ENCODE data around the gene RYR3.

RYR3 gene

GRCh38 chr15:33451385-33451784 lies 140.6 kb downstream of the RYR3 start:
- DNase-seq (ENCODE audit: low spot score): no peak

- DNase-seq (ENCODE audit: low spot score): no peak
Observed at GRCh38 chr15:33453761-33454160, 143.0 kb downstream of the RYR3 start.

- no peak for DNase-seq (ENCODE audit: low spot score)
Observed at GRCh38 chr15:33454346-33454745, 143.6 kb downstream of the RYR3 start.

DNA sequence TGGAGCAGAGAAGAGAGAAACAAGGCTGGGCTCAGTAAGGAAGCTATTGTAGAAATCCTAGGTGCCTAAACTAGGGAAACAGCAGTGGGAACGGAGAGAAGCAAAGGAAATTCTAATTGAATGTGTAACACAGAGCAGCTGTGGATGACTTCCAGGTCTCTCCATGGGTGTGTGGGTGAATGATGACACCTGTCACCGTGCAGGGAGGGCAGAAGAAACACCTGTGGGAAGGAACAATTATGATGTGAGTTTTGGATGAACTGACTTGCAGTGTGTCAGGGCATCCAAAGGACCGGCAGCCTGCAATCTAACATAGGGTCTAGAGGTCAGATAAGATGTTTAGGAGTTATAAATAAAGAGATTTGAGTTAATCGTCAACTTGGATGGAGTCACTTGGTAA lies 144.2 kb downstream of the RYR3 start:
- DNase-seq (ENCODE audit: low spot score): no peak

DNA sequence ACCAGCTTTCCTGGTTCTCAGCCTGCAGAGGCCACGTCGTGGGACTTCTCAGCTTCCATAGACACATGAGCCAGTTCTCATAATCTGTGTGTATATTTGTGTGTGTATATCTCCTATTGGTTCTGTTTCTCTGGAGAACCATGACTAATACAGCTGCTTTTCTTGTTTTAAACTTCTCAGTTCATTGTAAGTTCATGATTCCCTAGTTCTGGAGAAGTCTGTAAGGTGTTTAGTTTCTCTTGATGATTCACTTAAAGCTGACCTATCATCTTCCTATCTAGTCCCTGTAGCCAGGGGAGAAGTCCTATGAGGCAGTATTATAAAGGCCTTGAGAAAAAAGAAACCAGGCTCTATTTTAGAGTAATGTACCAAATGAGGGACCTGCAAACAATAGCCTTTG lies 147.7 kb downstream of the RYR3 start:
- no peak for DNase-seq (ENCODE audit: low spot score)

GRCh38 chr15:33460166-33460805 lies 149.5 kb downstream of the RYR3 start:
- DNase-seq (ENCODE audit: low spot score): no peak

- no peak for DNase-seq (ENCODE audit: low spot score)
Observed at GRCh38 chr15:33461671-33462070, 150.9 kb downstream of the RYR3 start.

DNA sequence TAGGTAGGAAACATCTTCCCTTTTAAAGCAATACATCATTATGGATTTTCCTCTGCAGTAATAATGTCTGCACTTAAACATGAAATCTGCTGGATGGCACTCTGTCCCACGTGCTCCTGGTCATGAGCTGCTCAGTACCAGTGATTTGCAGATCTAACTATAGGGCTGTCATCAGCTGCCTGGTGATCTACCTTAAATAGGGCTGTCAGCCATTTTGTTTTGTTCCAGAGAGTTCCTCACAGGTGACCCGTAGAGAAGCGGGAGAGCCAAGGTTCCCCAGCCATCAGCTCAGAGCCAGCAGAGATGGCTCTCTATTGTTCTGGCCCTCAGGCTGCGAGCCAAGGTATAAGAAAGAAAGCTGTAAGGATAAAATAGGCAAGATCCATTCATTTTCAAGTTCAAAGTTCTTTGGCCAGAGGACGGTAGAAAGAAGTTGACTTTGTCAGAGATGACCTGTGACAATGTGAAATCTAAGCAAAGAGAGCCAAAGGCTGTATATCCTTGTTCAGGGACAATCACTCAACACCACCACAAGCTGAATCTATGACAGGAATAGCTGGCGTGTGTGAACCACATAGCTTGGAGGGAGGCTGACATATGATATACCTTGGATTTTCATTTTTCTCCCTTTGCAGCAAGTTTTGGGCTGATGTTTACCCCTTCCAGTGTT lies 156.5 kb downstream of the RYR3 start:
- no peak for DNase-seq (ENCODE audit: low spot score)

- DNase-seq (ENCODE audit: low spot score): no peak
Observed at GRCh38 chr15:33467816-33468163, 157.0 kb downstream of the RYR3 start.

DNA sequence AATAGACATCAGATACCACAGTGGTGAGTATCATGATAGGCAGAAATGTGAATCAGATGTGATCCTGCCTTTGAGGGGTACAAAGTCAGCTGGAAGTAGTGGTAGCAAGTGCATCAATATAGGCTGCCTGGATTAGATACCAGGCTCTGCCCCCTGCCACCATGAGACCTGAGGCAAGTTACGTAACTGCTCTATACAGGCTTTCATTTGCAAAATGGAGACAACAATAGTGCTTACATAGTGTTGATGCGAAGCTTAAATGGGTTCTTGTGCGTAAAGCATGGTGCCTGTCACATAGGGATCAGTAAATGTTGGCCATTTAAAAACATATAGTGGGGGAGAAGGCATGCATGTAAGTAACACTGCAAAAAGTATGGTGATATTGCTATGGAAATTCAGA lies 158.0 kb downstream of the RYR3 start:
- no peak for DNase-seq (ENCODE audit: low spot score)

DNA sequence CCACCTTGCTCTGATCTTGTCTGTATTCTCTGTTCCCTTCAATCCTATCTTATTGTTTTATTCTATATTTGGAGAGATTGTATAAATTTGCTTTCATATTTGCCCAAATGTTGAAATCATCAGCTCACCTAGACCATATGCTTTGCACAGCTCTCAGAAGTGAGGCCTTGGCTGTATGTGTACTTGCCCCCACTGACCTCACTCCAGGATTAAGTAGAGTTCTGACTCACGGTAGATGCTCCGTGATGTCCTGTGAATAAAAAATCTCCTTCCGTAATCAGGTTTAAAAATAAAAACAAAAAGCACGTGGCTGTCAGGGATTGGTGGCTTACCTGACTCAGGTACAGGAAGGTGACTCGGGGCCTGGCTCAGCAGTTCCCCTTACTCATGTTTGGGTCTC lies 162.2 kb downstream of the RYR3 start:
- DNase-seq (ENCODE audit: low spot score): no peak

GRCh38 chr15:33473714-33474113 lies 162.9 kb downstream of the RYR3 start:
- no peak for DNase-seq (ENCODE audit: low spot score)

DNA sequence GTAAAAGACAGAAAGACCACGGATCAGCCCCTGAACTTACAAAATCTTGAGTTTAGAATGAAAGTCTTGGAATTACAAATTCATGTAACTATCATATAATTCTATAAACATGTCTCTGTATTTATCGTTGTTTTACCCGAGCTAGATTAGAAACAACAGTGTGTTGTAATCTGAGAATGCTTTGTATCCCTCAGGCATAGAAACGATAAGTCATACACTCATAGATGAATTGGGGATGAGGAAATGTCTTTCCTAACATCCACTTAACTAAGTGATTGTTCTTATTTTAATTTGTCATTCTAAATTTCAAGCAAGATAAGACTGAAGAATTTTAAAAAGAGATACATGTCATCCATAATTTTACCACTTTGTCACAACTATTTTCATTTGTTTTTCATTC lies 165.3 kb downstream of the RYR3 start:
- DNase-seq (ENCODE audit: low spot score): no peak

GRCh38 chr15:33476908-33477307 lies 166.1 kb downstream of the RYR3 start:
- DNase-seq (ENCODE audit: low spot score): no peak

GRCh38 chr15:33489335-33489734 lies 178.6 kb downstream of the RYR3 start:
- DNase-seq (ENCODE audit: low spot score): no peak

GRCh38 chr15:33490703-33491102 lies 179.9 kb downstream of the RYR3 start:
- no peak for DNase-seq (ENCODE audit: low spot score)

GRCh38 chr15:33492434-33493052 lies 181.8 kb downstream of the RYR3 start:
- DNase-seq (ENCODE audit: low spot score): no peak

- no peak for DNase-seq (ENCODE audit: low spot score)
Observed at GRCh38 chr15:33494306-33494705, 183.5 kb downstream of the RYR3 start.

DNA sequence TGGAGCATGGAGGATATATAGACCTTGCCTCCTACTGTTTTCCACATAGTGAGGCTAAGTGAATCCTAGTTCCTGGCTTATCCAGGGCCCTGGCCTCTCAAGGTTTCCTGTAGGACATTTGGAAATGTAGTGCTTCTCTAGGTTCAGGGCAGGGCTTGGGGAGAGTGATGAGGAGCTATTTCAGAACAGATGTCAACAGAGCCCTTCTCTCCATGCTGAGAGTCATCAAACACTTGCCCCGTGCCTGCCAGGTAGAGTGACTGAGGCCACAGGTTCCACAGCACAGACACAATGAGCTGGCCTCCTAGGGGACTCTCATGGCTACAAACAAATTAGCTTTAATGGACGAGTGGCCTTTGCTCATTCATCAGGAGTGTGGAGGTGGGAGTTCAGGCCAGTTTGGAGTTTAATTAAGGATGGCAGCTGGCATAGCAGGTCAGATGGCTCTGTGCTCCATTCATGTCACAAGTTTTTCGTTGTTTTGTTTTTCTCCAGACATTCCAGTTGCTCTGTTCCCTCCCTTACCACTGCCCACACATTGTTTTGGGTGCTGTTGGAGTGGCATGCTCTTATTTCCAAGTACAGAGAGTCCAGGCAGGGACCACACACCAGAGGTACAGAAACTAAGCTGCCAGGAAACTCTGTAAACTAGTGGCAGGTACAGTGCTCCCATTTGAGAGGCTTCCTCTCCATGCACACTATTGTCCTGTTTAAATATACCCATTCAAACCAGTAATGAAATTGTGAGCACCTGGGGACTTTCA lies 189.8 kb downstream of the RYR3 start:
- no peak for DNase-seq (ENCODE audit: low spot score)

GRCh38 chr15:33503681-33504080 lies 192.9 kb downstream of the RYR3 start:
- DNase-seq (ENCODE audit: low spot score): no peak

DNA sequence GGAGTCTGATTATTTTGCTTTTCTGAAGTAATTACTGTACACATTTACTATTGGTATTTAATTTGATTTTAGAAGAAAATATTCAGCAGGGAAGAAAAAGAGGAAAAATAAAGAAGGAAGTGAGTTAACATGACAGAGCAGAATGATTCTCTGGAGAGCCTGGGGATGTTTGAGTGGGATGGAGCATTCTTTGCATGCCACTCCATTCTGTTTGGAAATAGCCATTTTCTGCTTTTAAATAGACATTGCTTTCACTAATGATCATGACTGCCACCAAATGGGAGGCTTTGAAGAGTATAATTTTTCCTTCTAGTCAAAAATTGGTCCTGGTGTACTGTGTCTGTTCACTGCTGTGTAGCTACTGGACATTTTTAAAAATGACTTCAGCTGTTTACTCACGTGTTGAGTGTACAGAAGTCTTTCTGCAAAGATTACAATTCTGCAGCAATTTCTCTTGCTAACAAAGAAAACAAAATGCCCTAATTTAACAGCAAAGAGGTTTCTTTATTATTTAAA lies 196.1 kb downstream of the RYR3 start:
- no peak for DNase-seq (ENCODE audit: low spot score)

- no peak for DNase-seq (ENCODE audit: low spot score)
Observed at GRCh38 chr15:33508703-33509102, 197.9 kb downstream of the RYR3 start.

DNA sequence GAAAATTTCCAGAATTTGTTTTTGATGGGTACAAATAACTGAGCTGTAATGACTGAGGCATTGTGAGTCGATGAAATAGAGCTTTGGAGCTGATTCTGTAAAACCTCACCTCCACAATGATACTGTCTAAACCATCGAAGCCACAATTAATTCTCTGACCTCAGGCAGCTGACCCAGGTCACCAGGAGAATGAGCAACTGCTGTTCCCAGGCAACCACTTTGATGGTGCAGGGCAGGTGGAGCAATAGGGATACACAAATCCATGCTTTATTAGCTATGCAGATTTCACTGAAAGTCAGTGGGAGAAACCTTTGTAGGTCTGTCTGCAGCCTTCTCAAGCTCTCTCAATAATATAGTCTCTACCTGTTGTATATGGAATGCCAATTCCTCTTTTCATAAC lies 204.4 kb downstream of the RYR3 start:
- DNase-seq (ENCODE audit: low spot score): no peak
